ENCODE measurements around the gene PCSK2.

Gene PCSK2

GRCh38 chr20:17226410-17227218, at the start of gene PCSK2:
Gene PCSK2 (plus strand): TSS chr20:17227040. CDS start chr20:17227306, 266 bp downstream.
- H3K27me3 ChIP-seq: peaks cover 8 to 29% (median 24%) of the 10 kb centered on the region in 11 experiments; a peak in 21 of 22 replicates
- no peak for TF ChIP-seq Cebpa-rat (IDR thresholded peaks at IDR 0.05)
- no peak within 1 kb of the TSS for H3K27ac ChIP-seq
- no peaks in the 10 kb centered on the region for H3K36me3 ChIP-seq
- H3K4me2 ChIP-seq: no peak within 1 kb of the TSS
- no peaks in the 10 kb centered on the region for H3K4me1 ChIP-seq
- H4K20me1 ChIP-seq: no peaks in the 10 kb centered on the region
- peaks cover 13 to 47% (median 37%) of the 10 kb centered on the region in 11 experiments; a peak in 19 of 22 replicates for H3K9me3 ChIP-seq (replicated peaks in 1 of 11)
- no peak within 1 kb of the TSS for H3K4me3 ChIP-seq
- H3K9ac ChIP-seq: no peak within 1 kb of the TSS

GRCh38 chr20:17177341-17177740, 49.5 kb upstream of the PCSK2 start:
- H3K4me2 ChIP-seq: no peak overlapping the region
- H3K27ac ChIP-seq: no peak overlapping the region

GRCh38 chr20:17179840-17180239, 47.0 kb upstream of the PCSK2 start:
- H3K27ac ChIP-seq: no peak overlapping the region
- H3K4me1 ChIP-seq: no peaks in the 10 kb centered on the region
- H3K36me3 ChIP-seq: no peaks in the 10 kb centered on the region
- no peaks in the 10 kb centered on the region for H4K20me1 ChIP-seq
- H3K4me2 ChIP-seq: no peak overlapping the region
- H3K27me3 ChIP-seq: no peaks in the 10 kb centered on the region
- no peak overlapping the region for H3K4me3 ChIP-seq
- H3K9me3 ChIP-seq (replicated peaks in 1 of 11): peaks cover 3 to 30% (median 20%) of the 10 kb centered on the region in 11 experiments; a peak in 20 of 22 replicates
- no peak for TF ChIP-seq Cebpa-rat (IDR thresholded peaks at IDR 0.05)
- H3K9ac ChIP-seq: no peak overlapping the region

More at GRCh38 chr20:17177341-17177740, 49.5 kb upstream of the PCSK2 start:
- Histone ChIP-seq H4K20me1 (no peaks in the 10 kb centered on the region), H3K36me3 (no peaks in the 10 kb centered on the region), H3K9me3 (replicated peaks in 1 of 11) (peaks cover 0 to 20% (median 10%) of the 10 kb centered on the region in 11 experiments; a peak in 9 of 22 replicates), H3K4me3 (no peak overlapping the region), H3K27me3 (no peaks in the 10 kb centered on the region), H3K4me1 (peaks cover 0 to 6% (median 0%) of the 10 kb centered on the region in 10 experiments; a peak in 2 of 20 replicates), H3K9ac (no peak overlapping the region)
- TF ChIP-seq Cebpa-rat (IDR thresholded peaks at IDR 0.05): no peak

- H3K9ac ChIP-seq: no peak overlapping the region
- H3K27ac ChIP-seq: no peak overlapping the region
- no peak overlapping the region for H3K4me2 ChIP-seq
- no peak overlapping the region for H3K4me3 ChIP-seq
- TF ChIP-seq Cebpa-rat (IDR thresholded peaks at IDR 0.05): no peak
- peaks cover 0 to 6% (median 3%) of the 10 kb centered on the region in 11 experiments; a peak in 10 of 22 replicates for H3K9me3 ChIP-seq (replicated peaks in 1 of 11)
- no peaks in the 10 kb centered on the region for H3K36me3 ChIP-seq
- H3K27me3 ChIP-seq: no peaks in the 10 kb centered on the region
- no peaks in the 10 kb centered on the region for H3K4me1 ChIP-seq
- H4K20me1 ChIP-seq: no peaks in the 10 kb centered on the region
These were observed 36.7 kb upstream of the PCSK2 start for GRCh38 chr20:17189976-17190695.

GRCh38 chr20:17197041-17197440, 29.8 kb upstream of the PCSK2 start:
- no peaks in the 10 kb centered on the region for H3K4me1 ChIP-seq
- no peaks in the 10 kb centered on the region for H4K20me1 ChIP-seq
- H3K4me2 ChIP-seq: no peak overlapping the region
- no peaks in the 10 kb centered on the region for H3K27me3 ChIP-seq
- no peaks in the 10 kb centered on the region for H3K9me3 ChIP-seq (replicated peaks in 1 of 11)
- no peak overlapping the region for H3K9ac ChIP-seq
- no peaks in the 10 kb centered on the region for H3K36me3 ChIP-seq
- no peak overlapping the region for H3K4me3 ChIP-seq
- no peak for TF ChIP-seq Cebpa-rat (IDR thresholded peaks at IDR 0.05)
- no peak overlapping the region for H3K27ac ChIP-seq

GRCh38 chr20:17202030-17202429, 24.8 kb upstream of the PCSK2 start:
- no peak for TF ChIP-seq Cebpa-rat (IDR thresholded peaks at IDR 0.05)
- Histone ChIP-seq H3K27me3 (no peaks in the 10 kb centered on the region), H4K20me1 (no peaks in the 10 kb centered on the region), H3K36me3 (no peaks in the 10 kb centered on the region), H3K9me3 (replicated peaks in 1 of 11) (no peaks in the 10 kb centered on the region), H3K9ac (no peak overlapping the region), H3K4me3 (no peak overlapping the region), H3K27ac (no peak overlapping the region), H3K4me1 (no peaks in the 10 kb centered on the region), H3K4me2 (no peak overlapping the region)

- Histone ChIP-seq H3K9me3 (replicated peaks in 1 of 11) (no peaks in the 10 kb centered on the region), H3K36me3 (no peaks in the 10 kb centered on the region), H3K9ac (no peak overlapping the region), H3K27ac (no peak overlapping the region), H3K4me2 (no peak overlapping the region), H3K27me3 (no peaks in the 10 kb centered on the region), H3K4me3 (no peak overlapping the region), H3K4me1 (no peaks in the 10 kb centered on the region), H4K20me1 (no peaks in the 10 kb centered on the region)
- TF ChIP-seq Cebpa-rat (IDR thresholded peaks at IDR 0.05): no peak
These were observed 24.2 kb upstream of the PCSK2 start for GRCh38 chr20:17202673-17203072.

- no peak overlapping the region for H3K4me2 ChIP-seq
- no peaks in the 10 kb centered on the region for H3K27me3 ChIP-seq
- no peaks in the 10 kb centered on the region for H4K20me1 ChIP-seq
- TF ChIP-seq Cebpa-rat (IDR thresholded peaks at IDR 0.05): no peak
- no peaks in the 10 kb centered on the region for H3K4me1 ChIP-seq
- peaks cover 0 to 15% (median 0%) of the 10 kb centered on the region in 11 experiments; a peak in 5 of 22 replicates for H3K9me3 ChIP-seq (replicated peaks in 1 of 11)
- H3K36me3 ChIP-seq: no peaks in the 10 kb centered on the region
- H3K9ac ChIP-seq: no peak overlapping the region
- no peak overlapping the region for H3K27ac ChIP-seq
- H3K4me3 ChIP-seq: no peak overlapping the region
These were observed 21.6 kb upstream of the PCSK2 start for GRCh38 chr20:17205084-17205813.

- Histone ChIP-seq H3K36me3 (no peaks in the 10 kb centered on the region), H3K27ac (no peak overlapping the region), H4K20me1 (no peaks in the 10 kb centered on the region), H3K4me3 (no peak overlapping the region), H3K4me2 (no peak overlapping the region), H3K9ac (no peak overlapping the region), H3K4me1 (peaks cover 0 to 4% (median 0%) of the 10 kb centered on the region in 10 experiments; a peak in 1 of 20 replicates), H3K27me3 (no peaks in the 10 kb centered on the region), H3K9me3 (replicated peaks in 1 of 11) (peaks cover 0 to 24% (median 5%) of the 10 kb centered on the region in 11 experiments; a peak in 6 of 22 replicates)
- no peak for TF ChIP-seq Cebpa-rat (IDR thresholded peaks at IDR 0.05)
These were observed 16.5 kb upstream of the PCSK2 start for GRCh38 chr20:17210387-17210786.

All from BLaER1 treated with 17β-estradiol and CSF1 and Interleukin-3, amounts not matched to agents 10 nM and 100 nM (cell line).